HEK293T (cell line): ENCODE data around the gene CACNA1F.

Experiments used
- CTCF ChIA-PET: fragments of 350-600 bp; formaldehyde crosslinking; extraction: SDS; loops from one replicate; lab custom pipeline; 2021; ENCODE audit warnings: antibody characterized with exemption, inconsistent platforms; lab: Yijun Ruan, JAX
- POLR2A ChIA-PET: fragments of 350-600 bp; formaldehyde crosslinking; extraction: SDS; loops from one replicate; lab custom pipeline; 2020; ENCODE audit warnings: antibody characterized with exemption, inconsistent platforms; lab: Yijun Ruan, JAX
- DNase-seq: peaks from one replicate; pipeline ENCODE4 v3.0.0; 2012; ENCODE audit warnings: mixed read lengths; ENCODE audit errors: extremely low spot score
- ARNT ChIP-seq: fragments of 450-650 bp; IDR thresholded peaks from 2 replicates; pipeline ENCODE4 v1.6.1; 2017; ENCODE audit warnings: mild to moderate bottlenecking
- BHLHE40 ChIP-seq: fragments of 450-650 bp; IDR thresholded peaks from 2 replicates; pipeline ENCODE4 v1.6.1; 2016; ENCODE audit warnings: mild to moderate bottlenecking, moderate library complexity, borderline replicate concordance
- CTBP1 ChIP-seq: fragments of 450-650 bp; IDR thresholded peaks from 2 replicates; pipeline ENCODE4 v1.6.1; 2016; ENCODE audit warnings: borderline replicate concordance
- ELF4 ChIP-seq: fragments of 450-650 bp; IDR thresholded peaks from 2 replicates; pipeline ENCODE4 v1.6.1; 2017; ENCODE audit warnings: antibody characterized with exemption
- FOXA1 ChIP-seq: fragments of 450-650 bp; IDR thresholded peaks from 2 replicates; pipeline ENCODE4 v1.6.1; 2016; ENCODE audit warnings: mild to moderate bottlenecking
- FOXK2 ChIP-seq: fragments of 450-650 bp; IDR thresholded peaks from 2 replicates; pipeline ENCODE4 v1.6.1; 2016; ENCODE audit warnings: mild to moderate bottlenecking
- FOXM1 ChIP-seq: fragments of 450-650 bp; IDR thresholded peaks from 2 replicates; pipeline ENCODE4 v1.6.1; 2017; ENCODE audit warnings: mild to moderate bottlenecking, borderline replicate concordance
- HDGF ChIP-seq: fragments of 450-650 bp; IDR thresholded peaks from 2 replicates; pipeline ENCODE4 v1.6.1; 2017; ENCODE audit warnings: antibody characterized with exemption, borderline replicate concordance
- L3MBTL2 ChIP-seq: fragments of 450-650 bp; conservative IDR thresholded peaks from 2 replicates; pipeline ENCODE4 v1.6.1; 2016; ENCODE audit warnings: mild to moderate bottlenecking
- LEF1 ChIP-seq: fragments of 450-650 bp; IDR thresholded peaks from 2 replicates; pipeline ENCODE4 v1.6.1; 2017; ENCODE audit warnings: mild to moderate bottlenecking, borderline replicate concordance
- NFRKB ChIP-seq: fragments of 450-650 bp; IDR thresholded peaks from 2 replicates; pipeline ENCODE4 v1.6.1; 2016; ENCODE audit warnings: mild to moderate bottlenecking, moderate library complexity
- SP1 ChIP-seq: fragments of 450-650 bp; IDR thresholded peaks from 2 replicates; pipeline ENCODE4 v1.6.1; 2017
- SUZ12 ChIP-seq: fragments of 450-650 bp; IDR thresholded peaks from 2 replicates; pipeline ENCODE4 v1.6.1; 2016; ENCODE audit warnings: mild to moderate bottlenecking
- TARDBP ChIP-seq: fragments of 450-650 bp; IDR thresholded peaks from 2 replicates; pipeline ENCODE4 v1.6.1; 2016
- ZNF384 ChIP-seq: fragments of 450-650 bp; IDR thresholded peaks from 2 replicates; pipeline ENCODE4 v1.6.1; 2016
- TF ChIP-seq, protein P1 (sequence below): fragments of 450-650 bp; IDR thresholded peaks from 2 replicates; pipeline ENCODE4 v1.6.1; 2016

The CACNA1F gene

DNA sequence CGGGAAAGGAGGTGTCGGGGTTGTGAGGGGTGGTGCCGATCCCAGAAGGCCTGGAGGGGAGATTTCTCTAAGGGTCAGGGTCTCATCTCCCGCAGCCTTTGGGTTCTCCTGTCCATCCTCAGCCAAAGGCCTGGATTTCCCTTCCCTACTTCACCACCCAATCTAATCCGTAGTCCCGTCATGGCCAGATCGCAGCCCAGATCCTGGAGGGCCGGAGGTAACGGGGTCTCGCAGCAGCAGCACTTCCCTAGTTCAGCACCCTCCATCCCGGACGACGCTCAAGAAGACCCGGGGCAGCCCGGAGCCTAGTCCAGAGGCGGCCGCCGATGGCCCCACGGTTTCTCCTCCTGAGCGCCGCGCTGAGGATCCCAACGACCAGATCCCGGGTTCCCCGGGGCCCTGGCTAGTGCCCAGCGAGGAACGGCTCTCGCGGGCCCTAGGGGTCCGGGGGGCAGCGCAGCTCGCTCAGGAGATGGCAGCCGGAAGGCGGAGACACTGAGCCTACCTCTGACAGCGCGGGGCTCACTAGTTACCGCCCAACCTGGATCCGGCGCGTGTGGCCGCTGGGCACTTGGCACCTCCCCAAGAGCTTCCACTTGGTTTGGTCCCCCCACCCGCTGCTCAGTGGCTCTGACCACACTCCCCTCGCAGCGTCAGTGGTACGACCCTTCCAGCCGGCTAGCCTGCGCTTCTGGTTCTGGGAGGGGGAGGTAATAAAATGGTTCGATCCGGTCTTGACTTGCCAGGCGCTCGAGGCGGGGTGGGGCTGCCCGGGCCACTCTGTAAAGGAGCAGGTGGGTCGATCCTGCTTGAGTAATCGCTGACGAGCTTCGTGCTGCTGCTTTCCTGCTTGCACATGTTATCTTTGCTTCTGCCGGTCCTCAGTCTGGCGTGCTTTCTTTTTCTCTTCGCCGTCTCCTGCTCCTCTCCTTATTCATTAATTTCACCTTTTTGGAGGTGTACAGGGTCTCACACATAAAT lies 66.9 kb downstream of the CACNA1F start:
- ChIA-PET CTCF (interaction anchor here (0.9 to 1.2 kb wide), 2 partner anchors 11 to 27 kb away, joined by 3 read pairs; no protein-coding TSS in a partner anchor), POLR2A (interaction anchor here (0.6 to 2.8 kb wide), 6 partner anchors 7 to 34 kb away, joined by 3 to 18 read pairs (median 4); partner anchors contain the start of gene SYP)
- DNase-seq: peak; percentile 39
- TF ChIP-seq, protein P1, sequence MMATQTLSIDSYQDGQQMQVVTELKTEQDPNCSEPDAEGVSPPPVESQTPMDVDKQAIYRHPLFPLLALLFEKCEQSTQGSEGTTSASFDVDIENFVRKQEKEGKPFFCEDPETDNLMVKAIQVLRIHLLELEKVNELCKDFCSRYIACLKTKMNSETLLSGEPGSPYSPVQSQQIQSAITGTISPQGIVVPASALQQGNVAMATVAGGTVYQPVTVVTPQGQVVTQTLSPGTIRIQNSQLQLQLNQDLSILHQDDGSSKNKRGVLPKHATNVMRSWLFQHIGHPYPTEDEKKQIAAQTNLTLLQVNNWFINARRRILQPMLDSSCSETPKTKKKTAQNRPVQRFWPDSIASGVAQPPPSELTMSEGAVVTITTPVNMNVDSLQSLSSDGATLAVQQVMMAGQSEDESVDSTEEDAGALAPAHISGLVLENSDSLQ: no peak
- TF ChIP-seq SP1 (no peak), L3MBTL2 (peak; percentile 82), HDGF (no peak), ELF4 (no peak), TARDBP (no peak)

DNA sequence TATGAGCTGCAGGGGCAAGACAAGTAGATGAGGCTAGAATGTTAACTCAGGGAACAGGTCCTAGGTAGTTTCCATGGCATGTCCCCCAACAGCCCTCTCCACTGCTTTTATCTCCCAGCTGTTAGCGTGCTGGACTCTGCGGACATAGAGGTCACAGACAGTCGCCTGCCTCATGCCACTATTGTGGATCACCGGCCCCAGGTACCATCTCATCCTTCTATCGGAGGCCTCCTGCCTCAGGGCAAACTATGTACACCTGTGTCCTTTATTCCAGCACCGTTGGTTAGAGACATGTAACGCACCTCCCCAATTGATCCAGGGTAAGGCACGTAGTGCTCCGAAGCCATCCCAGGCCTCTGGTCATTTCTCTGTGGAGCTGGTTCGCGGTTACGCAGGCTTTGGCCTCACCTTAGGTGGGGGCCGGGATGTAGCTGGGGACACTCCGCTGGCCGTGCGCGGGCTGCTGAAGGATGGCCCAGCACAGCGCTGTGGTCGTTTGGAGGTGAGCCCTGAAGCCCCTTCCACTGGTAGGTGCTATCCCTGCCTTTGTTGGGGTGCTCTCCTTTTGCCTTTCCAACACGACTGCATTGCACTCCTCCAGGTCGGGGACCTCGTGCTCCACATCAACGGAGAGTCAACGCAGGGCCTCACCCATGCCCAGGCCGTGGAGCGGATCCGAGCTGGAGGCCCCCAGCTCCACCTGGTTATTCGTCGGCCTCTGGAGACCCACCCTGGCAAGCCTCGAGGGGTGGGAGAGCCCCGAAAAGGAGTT lies 68.4 kb downstream of the CACNA1F start:
- ChIA-PET CTCF (interaction anchor here (1.6 kb wide), 1 partner anchor 26 kb away, joined by 3 read pairs; no protein-coding TSS in a partner anchor), POLR2A (interaction anchor here (0.6 to 1.3 kb wide), 3 partner anchors 9 to 22 kb away, joined by 3 to 4 read pairs (median 3); no protein-coding TSS in a partner anchor)
- no peak for DNase-seq
- no peak for TF ChIP-seq L3MBTL2
- TF ChIP-seq, protein P1: no peak
- no peak for TF ChIP-seq ZNF384

DNA sequence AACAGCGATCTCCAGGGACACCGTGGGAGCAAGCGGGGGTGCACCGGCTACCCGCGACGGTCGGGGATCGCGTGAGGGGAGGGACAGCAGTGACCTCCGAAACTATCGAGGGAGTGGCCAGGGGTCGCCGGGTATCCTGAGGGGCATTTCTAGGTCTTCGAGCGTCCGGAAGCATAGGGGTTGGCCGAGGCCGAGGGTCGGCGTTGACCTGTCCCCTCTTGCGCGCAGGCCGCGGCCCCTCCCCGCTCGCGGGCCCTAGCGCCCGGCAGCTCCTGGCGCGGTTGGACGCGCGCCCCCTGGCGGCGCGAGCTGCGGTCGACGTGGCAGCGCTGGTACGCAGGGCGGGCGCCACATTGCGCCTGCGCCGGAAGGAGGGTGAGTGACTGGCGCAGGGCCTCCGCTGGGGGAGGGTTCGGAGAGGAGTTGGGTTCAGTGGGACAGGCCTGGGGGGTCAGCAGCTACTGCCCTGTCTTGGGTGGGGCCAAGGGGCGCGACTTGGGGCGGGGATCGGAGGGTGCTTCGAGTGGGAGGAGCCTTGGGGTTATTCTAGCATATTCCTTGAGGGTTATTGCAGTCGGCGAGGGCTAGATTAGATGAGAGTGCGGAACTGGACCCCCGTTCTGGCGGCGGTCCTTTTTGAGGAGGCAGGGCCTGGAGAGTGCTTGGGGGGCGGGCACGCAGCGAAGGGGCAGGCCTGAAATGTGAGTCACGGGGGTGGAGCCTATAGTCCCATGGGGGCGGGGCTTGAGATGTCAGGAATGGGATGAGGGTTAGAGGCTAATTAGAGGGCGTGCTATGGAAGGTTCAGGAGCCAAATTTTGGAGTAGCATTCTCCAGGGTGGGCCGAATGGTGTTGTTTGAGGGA lies 69.4 kb downstream of the CACNA1F start:
- no peak for TF ChIP-seq TARDBP
- TF ChIP-seq, protein P1: peak; percentile 92
- ChIA-PET POLR2A (interaction anchor here (0.6 to 1.3 kb wide), 5 partner anchors 8 to 27 kb away, joined by 3 to 4 read pairs (median 3); no protein-coding TSS in a partner anchor), CTCF (interaction anchor here (0.6 to 1.6 kb wide), 2 partner anchors 9 to 27 kb away, joined by 3 read pairs; no protein-coding TSS in a partner anchor)
- DNase-seq: peak; percentile 78

DNA sequence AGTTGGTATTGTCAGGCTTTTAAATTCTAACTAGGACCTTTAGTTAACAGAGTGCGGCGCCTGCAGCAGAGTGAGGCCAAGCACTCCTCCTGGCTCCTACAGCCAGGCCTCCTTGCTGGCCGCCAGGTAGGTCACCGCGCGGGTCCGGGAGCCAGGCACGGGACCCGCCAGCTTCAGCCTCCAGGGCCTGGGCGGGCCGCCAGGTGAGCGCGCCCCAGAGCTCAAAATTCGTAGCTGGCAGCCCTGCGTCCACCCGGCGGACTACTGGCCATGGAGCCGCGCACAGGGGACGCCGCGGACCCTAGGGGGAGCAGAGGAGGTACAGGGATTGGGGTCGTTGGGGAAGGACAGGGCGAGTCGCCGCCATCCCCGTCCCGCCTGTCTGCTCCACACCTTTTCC lies 70.5 kb downstream of the CACNA1F start, which contains the start of gene MAGIX:
TSS of gene MAGIX (plus strand) at position 139 of the 400 bp plus-strand sequence. CDS start at position 271, 132 bp downstream.
- ChIA-PET CTCF (no interaction called here), POLR2A (no interaction called here)
- no peak for DNase-seq
- no peak for TF ChIP-seq FOXM1
- TF ChIP-seq BHLHE40: no peak
- no peak for TF ChIP-seq FOXA1
- TF ChIP-seq L3MBTL2: no peak
- TF ChIP-seq CTBP1: no peak
- TF ChIP-seq NFRKB: no peak
- no peak for TF ChIP-seq TARDBP
- TF ChIP-seq ARNT: no peak
- no peak for TF ChIP-seq FOXK2
- TF ChIP-seq HDGF: no peak
- no peak for TF ChIP-seq ELF4
- TF ChIP-seq SP1: no peak
- TF ChIP-seq ZNF384: no peak
- TF ChIP-seq SUZ12: no peak
- TF ChIP-seq, protein P1: no peak
- TF ChIP-seq LEF1: no peak

DNA sequence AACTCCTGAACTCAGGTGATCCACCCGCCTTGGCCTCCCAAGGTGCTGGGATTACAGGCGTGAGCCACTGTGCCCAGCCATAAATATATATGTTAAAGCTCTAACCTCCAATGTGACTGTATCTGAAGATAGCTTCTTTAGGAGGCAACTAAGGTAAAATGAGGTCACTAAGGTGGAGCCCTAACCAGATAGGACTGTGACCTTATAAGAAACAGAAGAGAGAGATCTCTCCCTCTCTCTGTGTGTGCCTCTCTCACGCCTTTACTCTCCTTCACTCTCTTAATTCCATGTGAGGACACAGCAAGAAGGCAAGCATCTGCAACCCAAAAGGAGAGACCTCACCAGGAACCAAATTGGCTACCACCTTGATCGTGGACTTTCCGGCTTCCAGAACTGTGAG lies 71.5 kb downstream of the CACNA1F start:
- no peak for TF ChIP-seq SUZ12
- no peak for TF ChIP-seq FOXK2
- TF ChIP-seq FOXM1: no peak
- TF ChIP-seq ZNF384: no peak
- TF ChIP-seq BHLHE40: no peak
- TF ChIP-seq CTBP1: no peak
- no peak for TF ChIP-seq FOXA1
- no peak for TF ChIP-seq ARNT
- no peak for TF ChIP-seq HDGF
- no peak for TF ChIP-seq ELF4
- TF ChIP-seq, protein P1: no peak
- no peak for TF ChIP-seq L3MBTL2
- no peak for TF ChIP-seq SP1
- POLR2A ChIA-PET: interaction anchor here (0.6 kb wide), 1 partner anchor 31 kb away, joined by 3 read pairs; no protein-coding TSS in a partner anchor
- CTCF ChIA-PET: interaction anchor here (0.6 kb wide), 1 partner anchor 1064 kb away, joined by 9 read pairs; no protein-coding TSS in a partner anchor
- DNase-seq: no peak
